Activated CD4-positive, CD25-positive, alpha-beta regulatory T cell treated with anti-CD3 and anti-CD28 coated beads, Interleukin-2, amount 50 U/mL, for 16 hours (primary cell): ENCODE results near the gene MICAL1.

Source experiments
- DNase-seq: peaks from one replicate; pipeline ENCODE4 v3.0.0-alpha.2; 2020; ENCODE audit warnings: low read depth, low spot score

The MICAL1 gene

GRCh38 chr6:109454496-109455436 is 806 bp downstream of the MICAL1 start:
- no peak for DNase-seq

GRCh38 chr6:109453594-109454495 is 1.7 kb downstream of the MICAL1 start:
- DNase-seq, result no peak

GRCh38 chr6:109453156-109453555 is 2.4 kb downstream of the MICAL1 start:
- DNase-seq, result no peak

- DNase-seq, result no peak
These were observed 3.4 kb downstream of the MICAL1 start for GRCh38 chr6:109452181-109452580.

GRCh38 chr6:109451376-109451775 is 4.2 kb downstream of the MICAL1 start:
- DNase-seq, result no peak

GRCh38 chr6:109450801-109451200 is 4.8 kb downstream of the MICAL1 start:
- no peak for DNase-seq

GRCh38 chr6:109449795-109450673 is 5.5 kb downstream of the MICAL1 start:
- no peak for DNase-seq

- DNase-seq, result no peak
These were observed 6.3 kb downstream of the MICAL1 start for GRCh38 chr6:109449064-109449794.

GRCh38 chr6:109448615-109449014 is 7.0 kb downstream of the MICAL1 start:
- no peak for DNase-seq

GRCh38 chr6:109447878-109448555 is 7.6 kb downstream of the MICAL1 start:
- no peak for DNase-seq

- DNase-seq, result no peak
These were observed 8.5 kb downstream of the MICAL1 start for GRCh38 chr6:109447087-109447486.

- no peak for DNase-seq
These were observed 9.0 kb downstream of the MICAL1 start for GRCh38 chr6:109446541-109446940.

GRCh38 chr6:109446072-109446471 is 9.5 kb downstream of the MICAL1 start:
- no peak for DNase-seq

GRCh38 chr6:109445382-109445781 is 10.2 kb downstream of the MICAL1 start:
- DNase-seq, result no peak

GRCh38 chr6:109443425-109443950 is 12.1 kb downstream of the MICAL1 start:
- DNase-seq, result no peak

GRCh38 chr6:109442393-109442924 is 13.1 kb downstream of the MICAL1 start:
- no peak for DNase-seq

GRCh38 chr6:109441069-109441816 is 14.3 kb downstream of the MICAL1 start:
- no peak for DNase-seq

- peak; percentile 42 for DNase-seq
These were observed 15.1 kb downstream of the MICAL1 start, which contains the start of the genes PPIL6 and SMPD2 for GRCh38 chr6:109440331-109441068. Gene PPIL6, minus strand, starts transcription at chr6:109440628. Its CDS starts 38 bp downstream, at chr6:109440590. Gene SMPD2, plus strand, starts transcription at chr6:109440724. Its CDS starts 398 bp downstream, at chr6:109441122.
